Right ventricle myocardium superior (tissue), 1 donor: ENCODE results near the gene HINT2. TPM values are rescaled to one million over a fixed set of nuclear protein-coding genes. Genes with fewer than 3 reads are reported as not detected.

ENCODE experiments used
- ATAC-seq: fragments of 200-7000 bp; cut with Tn5 transposase; one replicate; pipeline ENCODE4 v1.9.1; 2020; ENCODE audit warnings: mild to moderate bottlenecking; ENCODE audit not compliant: poor library complexity
- DNase-seq: peaks from one replicate; pipeline ENCODE4 v3.0.0-alpha.2; 2020
- intact Hi-C: fragments of 100-400 bp; cut with DNase I; formaldehyde crosslinking; loops from one replicate; pipeline ENCODE4 v1.11.2; 2022
- total RNA-seq: library from RNA; stranded (reverse); fragmentation: NEBNext Ultra II Directional; extraction: Animal tissue kit (Norgen Biotek cat#: 25700); gene quantifications from one replicate; pipeline ENCODE4 v1.2.1, GENCODE V29; 2021
- donor health status: DM: no; HTN: yes; CAD: no; lungs with severe emphysema.

The HINT2 gene
- total RNA-seq, 1 donor from 2014 or later: 82.9 TPM

- intact Hi-C loops: loop anchor here (2.0 to 10.0 kb wide), 3 partner anchors 36 to 233 kb away; partner anchors contain the start of genes FAM221B and TMEM8B
- ATAC-seq (peak; percentile 81), DNase-seq (peak; percentile 70)
These were observed 23.4 kb downstream of the HINT2 start, which contains the start of gene NPR2 for GRCh38 chr9:35791297-35791921. NPR2 (plus strand) TSS chr9:35791591; CDS start chr9:35792409, 818 bp downstream.

DNA sequence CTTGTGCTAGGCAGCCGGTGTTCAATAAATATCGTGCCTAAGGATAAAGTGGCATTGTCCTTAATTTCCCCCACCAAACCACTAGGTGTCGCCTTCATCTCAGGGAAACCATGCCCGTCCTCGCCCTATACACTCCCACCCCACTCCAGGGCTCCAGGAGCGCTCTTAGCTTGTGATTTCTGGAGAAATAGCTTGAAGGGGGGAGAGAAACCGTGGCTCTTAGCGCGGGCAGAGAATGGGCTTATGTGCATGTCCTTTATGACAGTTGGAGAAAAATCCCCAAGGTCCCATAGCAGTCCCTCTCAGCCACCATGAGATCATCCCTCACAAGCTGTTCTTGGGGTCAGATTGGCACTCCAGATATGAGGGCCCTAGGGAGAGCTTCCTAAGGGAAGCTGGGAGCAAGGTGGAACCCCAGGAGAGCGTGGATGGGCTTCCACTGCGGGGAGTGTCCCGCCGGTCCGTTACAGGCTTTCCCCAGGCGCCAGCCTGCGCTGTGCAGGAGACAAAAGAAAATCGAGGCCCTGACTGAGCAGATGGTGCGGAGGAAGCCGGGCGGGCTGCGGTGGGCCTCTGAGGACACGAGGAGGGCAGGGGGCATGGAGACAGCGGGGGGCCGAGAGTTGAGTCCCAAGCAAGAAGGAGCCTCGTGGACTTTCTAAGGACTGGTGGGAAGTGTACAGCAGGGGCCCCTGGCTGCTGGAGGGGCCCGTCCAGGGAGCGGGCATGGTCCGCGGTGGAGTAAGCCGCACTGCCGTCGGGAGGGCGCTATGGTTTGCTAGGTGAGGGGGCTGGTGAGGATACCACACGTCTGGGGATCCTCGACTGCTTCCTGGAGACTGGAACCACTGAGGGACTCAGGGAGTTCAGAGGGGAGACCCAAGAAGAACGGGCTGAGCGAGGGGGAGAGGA lies 24.2 kb downstream of the HINT2 start:
- ATAC-seq: peak; percentile 88
- peak; percentile 74 for DNase-seq
- intact Hi-C loops: loop anchor here (2.0 to 10.0 kb wide), 3 partner anchors 37 to 234 kb away; partner anchors contain the start of genes FAM221B and TMEM8B

DNA sequence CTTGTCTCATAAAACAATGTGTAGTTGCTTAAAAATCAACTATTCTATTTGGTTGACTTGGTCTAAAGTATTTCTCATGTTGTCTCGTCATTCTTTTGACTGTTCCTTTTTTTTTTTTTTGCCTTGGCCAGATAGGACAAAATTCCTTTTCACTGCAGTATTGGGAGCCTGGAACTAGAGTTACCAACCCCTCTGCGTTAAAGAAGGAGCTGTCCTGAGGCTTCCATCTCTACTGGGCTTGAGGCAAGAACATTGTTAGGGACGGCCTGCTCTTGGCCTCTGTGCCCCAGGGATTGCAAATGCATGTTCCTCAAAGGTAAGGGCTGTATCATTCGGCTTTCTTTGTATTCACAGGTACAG lies 24.8 kb downstream of the HINT2 start:
- DNase-seq (no peak), ATAC-seq (no peak)
- intact Hi-C loops: loop anchor here (2.0 to 10.0 kb wide), 3 partner anchors 37 to 235 kb away; partner anchors contain the start of genes FAM221B and TMEM8B

DNA sequence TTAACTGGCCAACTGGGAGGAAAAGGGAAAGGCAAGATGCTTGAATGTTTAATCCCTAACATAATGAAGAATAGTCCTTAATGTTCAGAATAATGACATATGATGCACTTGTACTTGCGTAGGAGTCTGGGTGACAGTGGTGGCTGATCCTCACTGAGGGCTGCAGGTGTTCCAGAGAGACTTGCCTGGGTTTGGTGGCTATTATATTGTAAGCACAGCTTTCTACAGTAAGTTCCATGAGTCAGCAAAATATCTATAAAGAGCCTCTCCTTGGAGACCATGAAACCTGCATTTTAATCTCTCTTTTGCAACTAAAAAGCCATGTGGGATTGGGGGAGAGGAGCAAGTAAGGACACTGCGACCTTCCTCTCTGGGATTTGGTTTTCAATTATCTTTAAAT lies 25.3 kb downstream of the HINT2 start:
- ATAC-seq: no peak
- intact Hi-C loops: no loop called here
- no peak for DNase-seq

GRCh38 chr9:35783418-35783817 lies 31.4 kb downstream of the HINT2 start:
- no peak for DNase-seq
- ATAC-seq: no peak
- intact Hi-C loops: no loop called here

DNA sequence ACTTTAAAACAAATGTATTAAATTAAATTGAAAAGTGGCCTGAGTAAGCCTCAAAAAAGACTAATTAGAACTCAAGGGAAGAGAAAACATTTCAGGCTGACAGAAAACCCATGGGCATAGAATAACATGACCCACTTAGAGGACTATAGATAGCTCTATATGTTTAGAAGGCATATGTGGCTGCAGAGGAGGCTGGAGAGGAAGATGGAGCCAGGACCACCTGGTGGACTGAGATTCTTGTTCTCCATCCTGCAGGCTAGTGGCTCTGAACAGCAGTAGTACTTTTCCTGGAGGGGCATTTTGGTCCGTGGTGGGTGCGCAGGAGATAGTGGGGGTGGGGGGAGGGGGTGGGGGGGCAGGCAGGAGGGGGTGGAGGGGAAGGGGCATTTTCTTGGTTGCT lies 33.8 kb downstream of the HINT2 start:
- intact Hi-C loops: no loop called here
- DNase-seq: no peak
- ATAC-seq: no peak

DNA sequence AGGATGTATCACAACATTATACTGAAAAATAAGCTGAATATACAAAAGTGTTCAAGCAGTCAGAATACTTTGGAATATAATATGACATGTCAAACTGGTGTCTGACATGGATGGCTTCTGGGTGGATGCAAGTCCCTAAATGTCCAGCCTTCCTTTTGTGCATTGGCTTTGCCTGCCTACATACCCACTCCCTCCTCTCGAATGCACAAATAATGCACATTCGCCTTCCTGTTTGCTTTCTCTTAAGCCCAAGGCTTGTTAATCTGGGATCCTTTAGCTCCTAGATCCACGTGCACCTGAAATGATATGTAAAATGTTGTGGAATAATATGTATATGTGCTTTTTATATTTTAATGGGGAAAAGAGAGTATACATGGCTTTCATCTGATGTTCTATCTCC lies 36.3 kb downstream of the HINT2 start:
- no peak for ATAC-seq
- DNase-seq: no peak
- intact Hi-C loops: no loop called here

DNA sequence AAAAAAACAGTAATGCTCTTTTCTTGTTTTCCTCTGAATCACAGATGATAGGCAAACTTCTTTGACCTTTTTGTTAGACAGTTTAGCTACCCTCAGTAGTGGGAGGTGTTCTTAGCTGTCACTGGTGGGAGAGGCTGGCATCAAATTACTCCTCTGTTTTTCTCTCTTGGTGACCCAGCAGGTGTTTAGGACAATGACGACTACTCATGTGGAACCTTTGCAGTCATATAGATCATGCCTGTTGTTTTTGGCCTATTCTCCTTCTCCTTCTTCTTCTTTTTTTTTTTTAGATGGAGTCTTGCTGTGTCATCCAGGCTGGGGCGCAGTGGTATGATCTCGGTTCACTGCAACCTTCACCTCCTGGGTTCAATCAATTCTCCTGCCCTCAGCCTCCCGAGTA lies 38.8 kb downstream of the HINT2 start:
- intact Hi-C loops: no loop called here
- ATAC-seq: no peak
- DNase-seq: no peak

DNA sequence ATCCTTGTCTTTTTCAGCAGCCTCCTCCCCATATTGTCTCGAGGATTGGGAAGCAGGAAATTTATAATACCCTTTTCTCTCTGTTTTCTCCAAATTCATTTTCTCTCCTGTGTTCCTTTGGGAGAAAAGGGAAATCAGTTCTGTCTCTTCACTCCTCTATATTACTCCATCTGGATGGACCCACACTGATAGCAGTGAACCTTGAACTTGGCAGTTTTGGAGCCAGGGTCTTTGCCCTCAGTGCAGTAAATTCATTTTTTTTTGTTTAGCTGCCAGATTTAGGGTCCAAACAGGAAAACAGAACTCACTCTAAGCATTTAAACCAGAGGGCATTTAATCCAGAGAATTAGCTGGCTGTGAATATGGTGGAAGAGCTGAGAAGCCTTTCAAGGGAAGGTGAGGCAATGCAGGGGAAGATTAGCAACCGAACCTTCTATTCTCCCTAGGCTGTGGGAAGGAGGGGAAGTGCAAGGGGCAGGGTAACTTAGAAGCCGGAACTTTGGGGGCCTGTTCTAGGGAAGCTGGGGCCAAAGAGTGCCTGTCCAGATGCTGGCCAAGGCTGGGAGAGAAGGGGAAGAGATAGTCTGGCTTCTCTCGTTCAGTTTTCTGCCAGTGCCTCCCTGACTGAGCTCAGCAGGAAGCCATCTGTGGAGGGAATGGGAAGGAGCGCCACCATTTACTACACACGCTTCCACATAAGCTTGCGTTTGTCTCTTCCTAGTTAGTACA lies 39.8 kb downstream of the HINT2 start:
- DNase-seq (no peak), ATAC-seq (peak; percentile 53)
- intact Hi-C loops: no loop called here

DNA sequence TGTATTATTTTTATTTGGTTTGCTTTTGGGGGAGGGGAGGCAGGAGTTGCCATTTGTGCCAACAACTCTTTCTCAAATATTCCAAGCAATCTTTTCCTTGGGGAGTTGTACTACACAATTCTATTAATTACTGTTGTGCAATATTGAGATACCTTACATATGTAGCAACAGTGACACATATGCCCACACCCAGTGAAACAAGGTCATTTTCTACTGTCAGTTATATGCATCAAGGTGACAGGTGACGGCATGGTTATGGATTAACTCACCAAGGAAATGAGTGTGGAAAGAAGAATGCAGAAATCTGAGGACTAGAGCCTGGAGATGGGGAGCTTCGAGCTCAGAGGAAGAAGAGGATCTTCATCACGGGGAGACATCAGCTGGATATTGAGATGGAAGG lies 42.9 kb downstream of the HINT2 start:
- ATAC-seq (no peak), DNase-seq (no peak)
- intact Hi-C loops: no loop called here

- DNase-seq (no peak), ATAC-seq (peak; percentile 23)
- intact Hi-C loops: no loop called here
These were observed 43.3 kb downstream of the HINT2 start for GRCh38 chr9:35771534-35771933.

- intact Hi-C loops: no loop called here
- DNase-seq: peak; percentile 73
- ATAC-seq: peak; percentile 92
These were observed 43.8 kb downstream of the HINT2 start for GRCh38 chr9:35771075-35771433.

DNA sequence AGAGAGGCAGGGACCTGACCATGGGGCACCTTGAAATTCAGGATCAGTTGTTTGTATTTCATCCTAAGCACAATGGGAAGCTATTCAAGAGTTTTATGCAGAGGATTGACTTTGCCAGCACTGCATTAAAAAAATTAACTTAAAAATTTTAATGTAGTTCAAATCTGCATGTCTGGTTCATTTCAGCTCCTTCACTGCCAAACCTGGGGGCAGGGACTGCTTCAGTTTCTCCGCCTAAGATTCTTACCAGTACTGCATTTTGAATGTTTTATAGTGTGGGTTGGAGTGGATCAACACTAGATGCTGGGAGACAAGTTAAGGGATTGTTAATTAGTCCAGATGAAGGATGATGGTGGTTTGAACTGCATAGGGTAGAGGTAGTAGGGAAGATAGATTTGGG lies 45.1 kb downstream of the HINT2 start:
- ATAC-seq: no peak
- intact Hi-C loops: no loop called here
- DNase-seq: no peak

DNA sequence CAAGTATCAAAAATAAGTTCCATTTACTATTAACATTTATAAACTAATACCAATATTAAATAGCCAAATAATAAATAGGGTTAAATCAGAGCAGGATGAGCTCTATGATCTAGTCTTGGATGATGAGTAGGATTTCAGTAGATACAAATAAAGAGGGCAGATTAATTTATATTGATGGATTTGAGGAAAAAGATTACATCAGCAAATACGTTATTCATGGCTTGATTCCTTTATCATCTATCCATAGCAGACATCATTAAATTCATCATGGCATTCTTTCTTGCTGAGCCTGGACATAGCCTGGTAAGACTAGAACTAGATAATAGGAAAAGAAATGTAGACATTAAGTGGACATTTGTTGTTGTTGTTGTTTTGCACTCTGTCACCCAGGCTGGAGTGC lies 47.4 kb downstream of the HINT2 start:
- intact Hi-C loops: no loop called here
- ATAC-seq (no peak), DNase-seq (no peak)

- intact Hi-C loops: no loop called here
- ATAC-seq (no peak), DNase-seq (no peak)
These were observed 47.8 kb downstream of the HINT2 start for GRCh38 chr9:35766997-35767396.

DNA sequence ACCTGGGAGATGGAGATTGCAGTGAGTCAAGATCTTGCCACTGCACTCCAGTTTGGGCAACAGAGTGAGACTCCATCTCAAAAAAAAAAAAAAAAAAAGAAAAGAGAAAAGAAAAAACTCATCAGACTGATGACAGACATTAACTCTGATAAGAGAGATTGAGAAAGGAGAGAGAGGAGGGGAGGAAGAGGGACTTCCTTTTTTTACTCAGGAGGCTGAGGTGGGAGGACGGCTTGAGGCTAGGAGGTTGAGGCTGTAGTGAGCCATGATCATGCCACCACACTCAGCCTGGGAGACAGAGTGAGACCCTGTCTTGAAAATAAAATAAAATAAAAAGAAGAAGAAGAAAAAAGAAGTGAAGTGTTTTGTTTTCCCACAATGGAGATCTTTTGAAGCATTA lies 51.0 kb downstream of the HINT2 start:
- DNase-seq: no peak
- intact Hi-C loops: no loop called here

DNA sequence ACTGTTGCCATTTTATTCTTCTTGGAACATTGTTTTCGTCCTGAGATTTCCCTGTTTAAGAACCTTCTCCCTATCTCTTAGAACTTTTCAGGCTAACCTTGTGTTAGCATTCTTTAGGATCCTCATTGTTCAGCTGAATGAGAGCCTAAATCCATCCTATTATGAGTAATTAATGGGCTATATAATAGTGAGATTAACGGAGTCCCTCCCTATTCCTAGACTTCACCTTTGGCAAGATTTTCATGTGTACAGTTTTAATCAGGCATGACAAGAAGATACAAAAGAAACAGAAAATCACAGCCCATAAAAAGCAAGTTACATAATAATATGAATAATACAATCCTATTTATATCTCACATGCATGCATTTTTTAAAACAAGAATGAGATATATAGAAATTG lies 51.7 kb downstream of the HINT2 start:
- intact Hi-C loops: no loop called here
- no peak for ATAC-seq

More for the DNA sequence above, 51.0 kb downstream of the HINT2 start:
- no peak for ATAC-seq

More for the DNA sequence above, 51.7 kb downstream of the HINT2 start:
- DNase-seq: no peak
